ENCODE data around the gene KCNK5. TPM values are rescaled to one million over a fixed set of nuclear protein-coding genes. Genes with fewer than 3 reads are reported as not detected.

KCNK5 gene
- total RNA-seq, 1 donor: 18.6 TPM

DNA sequence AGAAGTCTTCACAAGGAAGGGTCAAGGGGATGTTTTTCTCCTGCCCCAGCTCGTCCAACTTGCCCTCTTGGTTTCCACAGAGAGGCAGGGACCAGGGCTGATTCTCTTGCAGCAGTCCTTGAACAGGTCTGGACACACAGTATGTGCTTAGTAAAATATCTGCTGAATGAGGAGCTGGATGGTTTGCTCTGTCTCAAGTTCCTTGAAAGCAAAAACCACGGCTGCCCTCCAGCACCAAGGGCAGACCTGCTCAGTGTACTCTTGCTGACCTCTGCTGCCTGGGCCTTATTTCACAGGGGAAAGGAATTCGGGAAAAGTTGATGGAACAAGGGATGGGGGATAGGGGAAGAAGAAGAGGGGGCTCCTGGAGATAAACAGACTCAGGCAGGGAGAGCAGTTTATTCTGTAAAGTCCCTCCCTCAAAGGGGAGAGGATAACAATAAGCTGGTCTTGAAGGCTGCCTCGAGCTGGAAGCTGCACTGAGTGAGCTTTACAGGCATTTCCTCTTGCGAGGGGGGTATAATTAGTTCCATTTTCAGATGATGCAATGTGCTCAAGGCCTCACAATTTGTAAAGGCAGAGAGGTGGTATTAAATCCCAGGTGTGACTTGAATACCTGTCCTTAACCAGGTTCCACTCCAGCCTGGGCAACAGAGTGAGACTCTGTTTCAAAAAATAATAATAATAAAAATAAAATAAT, 10.3 kb downstream of the KCNK5 start:
- peak in 2 of 3 donors; percentile 15 to 52 for DNase-seq (ENCODE audit: low read depth in 2 of 3, low spot score in 2 of 3)

DNA sequence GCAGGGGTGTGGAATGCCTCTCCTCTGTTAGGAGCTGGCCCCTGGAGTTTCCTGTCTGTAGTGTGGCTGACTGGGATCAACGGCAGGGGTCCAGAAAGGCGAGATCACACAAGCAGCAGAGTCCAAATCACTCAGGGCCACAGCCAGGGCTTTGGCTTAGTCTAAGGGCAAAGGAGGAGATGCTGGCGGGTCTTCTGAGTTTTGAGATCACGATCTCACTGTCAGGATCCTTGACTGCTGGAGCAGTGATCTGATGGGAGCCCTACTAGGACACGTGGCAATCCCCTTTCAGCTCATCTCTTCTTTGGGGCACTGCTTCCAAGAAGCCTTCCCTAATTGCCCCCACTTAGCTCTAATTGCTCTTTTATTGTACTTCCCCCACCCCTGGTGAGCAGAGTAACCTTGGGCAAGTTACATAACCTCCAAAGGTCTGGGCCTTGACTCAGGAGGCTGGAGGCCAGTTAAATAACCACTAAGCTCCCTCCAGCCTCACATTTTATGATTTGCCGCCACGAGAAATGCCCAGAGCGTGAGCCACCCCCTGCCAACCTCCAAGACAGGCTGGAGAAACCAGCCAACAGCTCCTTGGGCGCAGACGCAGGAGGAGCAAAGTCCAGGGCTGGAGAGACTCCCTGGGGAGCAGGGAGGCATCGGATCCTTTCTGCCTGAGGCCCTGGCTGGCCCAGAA, 12.0 kb downstream of the KCNK5 start:
- no peak for DNase-seq (ENCODE audit: low read depth in 2 of 3, low spot score in 2 of 3)

DNA sequence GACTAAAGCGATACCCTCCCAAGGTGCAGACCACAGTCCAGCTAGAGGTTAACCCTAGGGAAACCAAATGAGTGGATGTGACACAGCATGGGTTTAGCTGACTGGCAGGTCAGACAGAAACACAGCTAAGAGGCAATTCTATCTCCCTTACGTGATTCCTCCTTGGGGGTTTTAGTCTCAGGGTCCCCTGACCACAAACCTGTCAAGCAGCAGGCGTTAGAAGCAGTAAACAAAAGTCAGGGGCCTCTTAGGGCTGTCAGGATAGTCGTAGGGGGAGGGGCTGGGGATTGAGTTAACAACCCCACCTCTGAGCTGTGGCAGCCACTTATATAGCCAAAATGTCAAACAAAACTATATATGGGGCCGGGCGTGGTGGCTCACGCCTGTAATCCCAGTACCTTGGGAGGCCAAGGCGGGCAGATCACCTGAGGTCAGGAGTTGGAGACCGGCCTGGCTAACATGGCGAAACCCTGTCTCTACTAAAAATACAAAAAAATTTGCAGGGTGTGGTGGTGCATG, 13.6 kb downstream of the KCNK5 start:
- no peak for DNase-seq (ENCODE audit: low read depth in 2 of 3, low spot score in 2 of 3)

DNA sequence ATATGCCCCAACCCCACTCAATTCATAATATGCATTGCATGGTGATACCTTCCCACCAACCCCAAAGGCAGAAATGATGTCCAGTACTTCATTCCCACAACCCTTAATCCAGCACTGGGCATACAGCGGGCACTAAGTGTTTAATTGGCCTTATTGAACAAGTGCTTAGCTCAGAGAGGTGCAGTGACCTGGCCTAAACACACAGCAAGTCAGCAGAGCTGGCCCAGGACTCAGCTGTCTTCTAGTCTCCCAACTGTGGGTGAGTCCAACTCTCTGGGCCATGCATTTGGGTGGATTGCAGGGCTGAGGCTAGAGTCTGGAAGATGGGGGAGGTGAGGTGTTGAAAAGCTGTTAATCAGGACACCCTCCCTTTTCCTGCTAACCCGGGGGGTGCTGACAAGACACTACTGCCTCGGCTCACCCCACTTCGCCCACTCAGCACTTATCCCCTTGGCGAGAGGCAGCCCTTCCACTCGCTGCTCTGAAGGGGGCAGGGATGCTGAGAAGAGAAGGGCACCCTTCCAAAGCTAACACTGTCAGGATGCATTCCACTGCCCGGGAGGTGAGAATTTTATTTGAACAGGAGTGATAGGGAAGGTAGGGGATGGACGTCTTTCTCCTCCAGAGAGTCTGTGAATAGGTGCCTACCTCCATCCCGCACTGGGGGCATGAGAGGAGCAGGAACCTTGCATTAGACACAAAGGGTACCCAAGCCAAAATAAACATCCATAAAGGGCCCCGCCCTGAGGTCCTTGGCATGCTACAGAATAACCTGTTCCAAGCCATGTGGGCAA, 14.2 kb downstream of the KCNK5 start:
- DNase-seq (ENCODE audit: low read depth in 2 of 3, low spot score in 2 of 3): no peak

DNA sequence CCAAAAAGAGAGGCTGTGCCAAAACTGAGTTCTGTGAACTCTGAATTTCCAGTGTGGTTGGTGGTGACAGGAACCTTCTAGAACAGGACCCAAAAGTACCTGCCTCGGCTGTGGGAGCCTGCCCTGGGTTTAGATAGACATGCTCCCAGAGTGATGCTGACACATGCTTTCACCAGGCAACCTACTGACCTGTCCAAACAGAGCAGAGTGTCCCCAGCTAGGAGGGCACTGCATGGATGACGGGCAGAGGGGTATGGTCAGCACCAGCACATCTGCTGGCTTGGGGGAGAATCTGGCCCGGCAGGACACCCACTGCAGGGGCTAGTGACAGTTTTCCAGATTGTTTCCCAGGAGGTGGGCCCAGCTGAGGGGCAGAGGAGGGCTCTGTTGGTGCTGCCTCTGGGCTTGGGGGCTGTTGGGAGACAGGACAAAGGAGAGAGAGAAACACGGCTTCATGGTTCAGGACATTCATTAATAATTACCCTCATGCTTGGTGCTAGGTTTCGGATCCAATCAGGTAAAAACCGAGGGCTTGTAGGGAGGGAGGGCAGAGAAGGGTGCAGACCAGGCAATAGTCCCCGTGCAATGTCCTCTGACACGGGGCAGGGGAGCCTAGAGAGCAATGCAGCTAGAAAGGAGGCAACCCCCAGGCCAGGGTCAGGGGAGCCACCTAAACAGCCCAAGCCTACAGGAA, 15.0 kb downstream of the KCNK5 start:
- no peak for DNase-seq (ENCODE audit: low read depth in 2 of 3, low spot score in 2 of 3)

DNA sequence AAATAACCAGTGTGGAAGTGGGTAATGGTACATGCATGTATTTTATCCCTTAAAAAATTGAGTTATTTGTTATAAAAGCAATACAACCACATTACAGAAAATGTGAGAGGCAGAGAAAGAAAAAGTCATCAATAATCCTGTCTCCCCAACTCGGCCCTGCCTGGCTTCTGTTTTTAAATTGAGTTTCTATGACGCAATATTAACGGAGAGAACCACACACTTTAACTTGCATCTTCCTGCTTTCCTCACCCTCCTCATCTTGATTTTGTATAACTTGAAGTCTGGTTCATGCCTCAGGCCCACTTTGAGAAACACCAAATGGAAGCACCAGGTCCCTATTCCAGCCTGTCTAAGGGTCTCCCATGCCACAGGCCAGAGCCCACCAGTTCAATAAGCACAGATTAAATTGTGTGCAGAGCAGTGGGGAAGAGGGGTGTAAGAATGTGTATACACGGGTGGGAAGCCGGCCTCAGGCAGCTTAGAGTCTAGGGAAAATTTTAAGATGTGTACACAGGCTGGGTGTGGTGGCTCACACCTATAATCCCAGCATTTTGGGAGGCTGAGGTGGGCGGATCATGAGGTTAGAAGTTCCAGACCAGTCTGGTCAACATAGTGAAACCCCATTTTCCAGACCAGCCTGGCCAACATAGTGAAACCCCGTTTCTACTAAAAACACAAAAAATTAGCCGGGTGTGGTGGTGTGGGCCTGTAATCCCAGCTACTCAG, 15.9 kb downstream of the KCNK5 start:
- DNase-seq (ENCODE audit: low read depth in 2 of 3, low spot score in 2 of 3): peak in 1 of 3 donors; percentile 25

DNA sequence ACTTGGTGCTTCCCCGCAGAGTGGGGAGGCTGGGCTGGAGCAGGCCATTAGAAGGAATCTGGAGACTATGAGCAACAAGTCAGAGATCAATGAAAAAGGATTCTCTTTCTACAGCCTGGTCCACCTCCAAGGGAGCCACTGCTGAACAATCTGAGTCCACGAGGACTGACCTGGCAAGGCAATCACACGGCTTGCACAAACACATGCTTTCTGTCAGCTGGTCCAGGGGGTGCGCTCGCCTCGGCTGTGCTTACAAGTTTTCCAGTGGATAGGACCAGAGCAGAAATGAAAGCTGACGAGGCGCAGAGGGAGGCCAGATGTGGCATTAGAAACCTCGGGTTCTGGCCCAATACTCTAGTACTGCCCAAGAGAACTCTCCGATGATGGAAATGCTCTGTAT, 18.1 kb downstream of the KCNK5 start:
- DNase-seq (ENCODE audit: low read depth in 2 of 3, low spot score in 2 of 3): no peak

DNA sequence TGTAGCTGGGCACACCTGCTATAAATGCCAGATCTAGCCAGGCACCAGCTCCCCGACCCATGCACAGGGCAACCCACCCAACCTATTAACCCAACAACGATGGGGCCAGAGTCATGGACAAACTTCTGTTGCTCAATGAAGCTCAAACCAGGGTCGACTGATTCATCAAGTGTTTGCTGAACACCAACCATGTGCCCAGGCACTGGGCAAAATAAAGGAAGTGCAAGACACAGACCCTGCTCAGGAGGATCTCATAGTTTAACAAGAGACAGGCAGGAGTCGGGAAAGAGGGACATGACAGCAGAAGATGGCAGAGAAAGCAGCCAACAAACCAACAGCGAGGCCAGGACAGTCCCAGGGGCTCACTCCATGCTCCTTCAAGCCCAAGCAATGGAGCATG, 18.8 kb downstream of the KCNK5 start:
- DNase-seq (ENCODE audit: low read depth in 2 of 3, low spot score in 2 of 3): no peak

DNA sequence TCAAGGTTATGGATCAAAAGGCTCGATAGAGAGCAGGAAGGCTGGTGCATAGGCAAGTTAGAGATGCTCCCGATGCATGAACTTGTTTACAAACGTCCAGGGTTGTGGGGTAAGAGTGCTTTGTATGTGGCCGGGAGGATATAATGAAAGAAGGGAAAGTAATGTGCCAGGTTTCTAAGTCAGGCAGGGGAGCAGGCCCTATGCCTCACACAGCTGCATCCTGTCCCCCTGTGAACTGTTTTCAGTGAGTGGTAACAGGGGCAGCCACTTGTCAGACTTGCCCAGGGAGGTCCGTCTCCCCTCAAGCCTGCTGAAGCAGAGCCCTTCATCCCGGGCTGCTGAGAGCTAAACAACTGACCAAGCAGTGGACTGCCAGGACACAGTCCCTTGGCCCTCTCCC, 19.4 kb downstream of the KCNK5 start:
- peak in 1 of 3 donors; percentile 67 for DNase-seq (ENCODE audit: low read depth in 2 of 3, low spot score in 2 of 3)

DNA sequence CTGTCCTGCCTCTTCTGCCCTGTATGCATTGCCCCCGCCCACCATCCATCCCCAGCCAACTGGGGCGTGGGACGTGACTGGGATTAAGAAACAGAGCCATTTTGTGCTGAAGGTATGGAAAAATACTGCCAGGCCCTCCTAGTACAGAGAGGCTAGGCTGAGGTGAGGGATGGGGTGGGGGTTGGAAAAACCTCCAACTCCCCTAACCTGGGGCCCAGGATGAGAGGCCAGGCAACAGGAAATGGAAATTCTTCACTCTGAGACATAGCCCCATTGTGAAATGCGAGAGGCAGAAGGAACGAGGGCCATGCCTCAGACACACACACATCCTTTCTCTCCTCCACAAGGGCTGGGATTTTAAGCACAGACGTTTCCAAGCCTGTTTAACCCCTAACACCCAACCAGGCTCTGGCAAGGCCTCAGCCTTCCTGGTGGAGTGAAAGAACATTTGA, 19.9 kb downstream of the KCNK5 start:
- DNase-seq (ENCODE audit: low read depth in 2 of 3, low spot score in 2 of 3): no peak

DNA sequence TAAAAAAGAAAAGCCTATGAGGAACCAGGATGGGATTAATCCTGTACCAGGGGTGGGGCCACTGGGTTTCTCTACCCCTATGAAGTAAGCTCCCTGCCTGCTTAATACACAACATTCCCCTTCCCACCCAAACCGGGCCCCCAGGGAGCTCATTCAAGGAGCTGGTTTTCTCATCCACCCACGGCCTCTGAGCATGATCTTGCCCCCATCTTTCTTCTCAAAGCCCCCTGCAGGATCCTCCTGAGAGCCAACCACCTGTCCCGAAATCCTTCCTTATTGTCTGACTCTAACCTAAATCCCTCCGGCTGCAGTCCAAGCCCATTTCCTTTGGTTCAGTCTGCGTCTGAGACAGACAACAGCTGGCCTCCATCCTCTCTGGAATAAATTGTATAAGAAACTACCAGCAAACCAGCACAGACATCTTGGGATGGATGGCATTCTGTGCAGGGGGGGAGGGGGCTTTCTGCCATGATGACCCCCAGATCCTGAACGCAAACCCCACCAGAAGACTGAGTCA, 21.0 kb downstream of the KCNK5 start:
- no peak for DNase-seq (ENCODE audit: low read depth in 2 of 3, low spot score in 2 of 3)

DNA sequence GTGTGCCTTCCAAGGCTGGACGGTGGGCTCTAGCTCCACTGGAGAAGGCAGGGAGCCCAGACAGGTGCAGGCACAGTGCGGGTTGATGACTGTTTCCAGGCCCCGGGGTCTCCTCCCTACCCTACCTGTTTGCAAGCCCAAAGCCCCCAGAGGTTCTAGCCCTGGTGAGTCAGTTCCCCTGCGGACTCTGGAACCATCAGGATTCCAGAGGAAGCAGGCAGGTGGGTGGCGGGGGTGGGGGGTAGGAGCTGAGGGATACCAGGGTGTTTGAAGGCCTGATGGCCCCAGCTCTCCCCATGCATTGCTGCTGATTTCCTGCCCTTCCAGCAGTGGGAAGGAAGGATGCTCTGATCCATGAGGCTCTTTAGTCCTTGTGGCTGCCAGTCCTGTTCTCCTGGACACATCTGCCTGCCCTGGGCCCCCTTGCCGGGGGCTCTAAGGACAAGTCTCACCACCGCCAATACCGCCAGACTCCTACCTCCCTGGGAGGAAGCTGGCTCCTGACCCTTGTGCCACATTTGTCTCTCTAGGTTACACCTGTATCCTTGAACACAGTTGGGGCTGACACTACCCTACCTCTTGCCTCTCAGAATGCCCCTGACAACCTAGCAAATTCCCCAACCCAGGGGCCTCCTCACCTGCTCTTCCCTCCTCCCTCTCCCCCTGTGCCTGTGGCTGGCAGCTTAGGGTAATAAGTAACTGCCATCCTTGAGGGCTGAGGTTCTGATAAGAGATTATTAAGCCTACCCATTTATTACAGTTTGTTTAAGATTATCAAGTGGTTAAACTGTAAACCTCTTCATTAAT, 21.7 kb downstream of the KCNK5 start:
- no peak for DNase-seq (ENCODE audit: low read depth in 2 of 3, low spot score in 2 of 3)

DNA sequence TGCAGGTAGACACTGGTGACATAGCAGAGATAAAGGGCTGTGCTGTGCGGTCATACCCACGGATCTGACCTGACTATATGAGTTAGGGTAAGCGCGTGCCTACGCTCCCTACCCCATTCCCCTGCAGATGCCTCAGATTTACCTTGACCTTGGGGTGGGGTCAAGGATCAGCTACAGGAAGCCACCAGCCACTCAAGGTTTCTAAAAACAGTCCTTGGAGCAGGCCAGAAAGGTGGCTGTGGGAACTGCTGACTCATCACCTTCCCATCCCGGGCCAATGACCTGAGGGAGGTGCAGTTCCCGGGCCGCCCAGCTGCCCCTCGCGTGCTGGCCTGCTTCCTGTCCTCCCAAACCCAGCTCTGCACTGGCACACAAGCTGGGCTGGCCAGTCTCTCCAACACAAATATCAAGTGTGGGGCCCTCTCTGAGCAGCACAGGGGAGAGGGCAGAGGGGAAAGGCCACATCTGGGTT, 23.0 kb downstream of the KCNK5 start:
- no peak for DNase-seq (ENCODE audit: low read depth in 2 of 3, low spot score in 2 of 3)

DNA sequence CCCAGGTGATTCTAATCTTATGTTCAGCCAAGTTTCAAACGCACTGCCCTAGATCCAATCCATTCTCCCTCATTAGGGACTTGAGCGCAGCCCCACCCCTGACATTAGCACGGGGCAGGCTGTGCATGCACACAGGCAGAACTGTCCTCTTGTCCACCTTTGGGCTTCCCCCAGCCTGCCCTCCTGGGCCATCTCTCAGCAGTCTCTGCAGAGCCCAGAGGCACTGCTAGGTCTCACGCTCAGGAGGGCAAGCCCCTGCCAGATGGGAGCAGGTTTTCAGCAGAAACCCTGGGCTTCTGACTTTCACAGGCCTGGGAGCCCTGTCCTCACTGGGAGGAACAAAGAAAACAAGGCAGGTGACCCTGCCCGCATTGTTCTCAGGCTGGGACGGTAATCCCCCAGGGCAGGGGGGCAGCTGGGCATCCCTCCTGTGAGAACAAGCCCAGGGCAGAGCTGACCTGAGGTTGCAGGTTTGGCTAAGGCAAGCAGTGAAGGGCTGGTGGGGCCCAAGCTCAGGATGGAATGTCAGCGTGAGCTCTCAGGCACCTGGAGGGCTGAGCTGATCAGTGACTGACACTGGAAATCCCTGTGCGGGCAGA, 24.5 kb downstream of the KCNK5 start:
- no peak for DNase-seq (ENCODE audit: low read depth in 2 of 3, low spot score in 2 of 3)

DNA sequence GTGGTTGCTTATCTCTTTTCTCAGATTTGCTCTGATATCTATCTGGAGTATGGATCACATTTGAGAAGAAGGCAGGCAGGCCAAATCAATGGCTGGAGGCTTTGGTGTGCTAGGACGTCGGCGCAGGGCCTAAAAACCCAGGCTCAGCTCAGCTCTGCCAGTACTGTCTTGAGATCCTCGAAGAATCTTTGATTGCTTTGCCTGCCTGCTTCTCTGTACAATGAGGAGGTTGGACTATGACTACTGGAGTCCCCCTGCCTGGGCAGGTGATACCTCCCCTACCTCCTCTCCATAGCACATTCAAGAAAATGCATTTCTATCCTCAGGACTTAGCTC, 25.1 kb downstream of the KCNK5 start:
- no peak for DNase-seq (ENCODE audit: low read depth in 2 of 3, low spot score in 2 of 3)

DNA sequence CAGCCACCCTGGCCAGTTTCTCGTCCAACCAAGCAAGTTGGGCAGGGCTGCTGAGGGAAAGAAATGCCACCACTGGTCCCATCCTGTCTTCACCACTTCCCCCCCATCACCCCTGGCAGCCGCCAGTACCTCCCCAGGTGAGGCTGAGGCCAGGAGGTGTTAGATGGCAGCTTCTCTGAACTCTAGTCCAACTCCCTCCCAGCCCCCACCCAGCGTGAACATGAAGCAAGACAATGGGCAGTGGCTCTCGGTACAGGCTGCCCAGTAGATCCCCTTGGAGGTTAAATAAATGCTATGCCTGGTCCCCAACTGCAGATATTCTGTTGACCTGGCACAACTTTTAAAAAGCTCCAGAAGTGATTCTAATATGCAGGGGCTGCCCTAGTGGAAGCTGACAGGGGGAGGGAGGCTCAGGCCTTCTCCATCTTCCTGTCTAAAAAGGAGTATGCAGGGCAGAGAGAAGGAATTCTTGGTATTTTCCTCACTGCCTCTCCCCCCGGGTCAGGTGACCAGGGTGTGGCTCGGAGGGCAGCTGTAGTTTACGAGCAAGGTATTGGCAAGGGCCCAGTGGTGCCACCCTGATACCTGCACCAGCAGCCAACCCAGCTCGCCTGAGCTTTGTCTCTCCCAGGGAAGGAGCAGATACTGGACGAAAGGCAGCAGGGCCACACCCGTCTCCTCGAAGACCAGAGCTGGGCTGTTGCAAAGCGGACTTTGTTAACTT, 25.7 kb downstream of the KCNK5 start:
- DNase-seq (ENCODE audit: low read depth in 2 of 3, low spot score in 2 of 3): no peak

DNA sequence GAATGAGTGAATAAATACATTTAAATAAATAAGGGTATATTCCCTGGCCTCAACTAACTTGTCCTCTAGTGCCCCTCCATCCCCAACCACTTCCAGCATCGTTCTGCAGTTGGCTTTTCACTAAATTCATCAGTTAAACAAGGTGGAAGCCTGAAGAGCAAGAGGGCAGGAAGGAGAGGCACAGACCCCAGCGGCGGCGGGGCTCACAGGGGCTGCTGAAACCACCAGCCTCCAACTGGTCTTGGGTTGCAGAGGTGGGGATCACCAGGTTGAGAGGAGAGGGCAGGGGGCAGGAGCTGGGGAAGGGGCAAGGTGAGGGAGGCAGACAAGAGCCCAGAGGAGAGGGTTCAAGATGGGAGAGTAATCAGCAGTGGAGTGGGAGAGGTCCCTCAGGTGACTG, 27.1 kb downstream of the KCNK5 start:
- DNase-seq (ENCODE audit: low read depth in 2 of 3, low spot score in 2 of 3): no peak

DNA sequence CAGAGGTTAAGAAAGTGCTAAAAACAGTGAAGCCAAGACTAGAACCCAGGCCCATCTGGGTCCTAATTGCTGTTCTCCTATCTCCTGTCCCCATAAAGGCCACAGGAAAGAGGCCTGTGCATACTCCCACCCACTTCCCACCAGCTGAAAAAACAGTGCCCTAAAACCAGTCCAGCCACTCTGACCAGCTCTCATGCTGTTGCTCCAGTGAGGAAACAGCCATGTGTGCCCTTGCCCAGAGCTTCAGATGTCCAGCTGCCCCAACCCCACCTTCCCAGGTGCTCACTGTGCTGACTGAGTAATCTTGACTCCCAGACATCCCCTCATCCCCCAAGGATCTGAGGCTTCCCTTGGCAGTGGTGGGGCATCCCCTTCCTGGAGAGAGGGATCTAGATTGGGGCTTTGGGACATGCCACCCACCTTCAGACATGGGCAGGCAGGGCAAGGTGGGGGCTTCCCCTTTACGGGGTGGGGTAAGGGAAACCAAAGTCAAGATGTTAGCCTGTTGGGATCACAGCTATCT, 28.7 kb downstream of the KCNK5 start:
- no peak for DNase-seq (ENCODE audit: low read depth in 2 of 3, low spot score in 2 of 3)

Measured in hematopoietic multipotent progenitor cell (in vitro differentiated cells).